HEK293 (cell line): ENCODE results near the gene USP21.
A peak's percentile ranks its signal among the peaks of the same experiment; 100 is the strongest.

ENCODE experiments used
- CTCF ChIA-PET: fragments of 350-600 bp; formaldehyde crosslinking; extraction: SDS; loops from one replicate; lab custom pipeline; 2021; ENCODE audit warnings: antibody characterized with exemption; lab: Yijun Ruan, JAX
- POLR2A ChIA-PET: fragments of 300-600 bp; formaldehyde crosslinking; extraction: SDS; loops from one replicate; lab custom pipeline; 2020; ENCODE audit warnings: antibody characterized with exemption, inconsistent platforms; lab: Yijun Ruan, JAX
- H3K27ac ChIP-seq: fragments of 200-500 bp; sonication (Bioruptor generic); 2 replicates; pipeline ENCODE4 v1.5.1; 2014; ENCODE audit warnings: low read depth, low read length, control low read depth, inconsistent platforms; ENCODE audit errors: extremely low read depth
- H3K36me3 ChIP-seq, 2 experiments: fragments of 200-500 bp in 1 of 2; sonication (Bioruptor generic) in 1 of 2; 1 replicate in 1 of 2; 2 replicates in 1 of 2; pipeline ENCODE4 v1.5.1; 2014 to 2017; ENCODE audit warnings: inconsistent platforms in 2 of 2, low read length in 2 of 2; ENCODE audit not compliant: control insufficient read depth in 2 of 2, insufficient read depth in 1 of 2
- H3K4me1 ChIP-seq: fragments of 200-500 bp; sonication (Bioruptor generic); 2 replicates; pipeline ENCODE4 v1.5.1; 2014; ENCODE audit warnings: mild to moderate bottlenecking, low read length, inconsistent platforms; ENCODE audit not compliant: control insufficient read depth, insufficient read depth
- H3K4me3 ChIP-seq: 2 replicates; pipeline ENCODE4 v1.5.1; 2011; ENCODE audit warnings: low read depth, mild to moderate bottlenecking, control low read depth, low read length, moderate library complexity
- H3K9me3 ChIP-seq: fragments of 200-500 bp; sonication (Bioruptor generic); 2 replicates; pipeline ENCODE4 v1.5.1; 2014; ENCODE audit warnings: low read depth, low read length, inconsistent platforms; ENCODE audit not compliant: control insufficient read depth, insufficient read depth
- BCL11A ChIP-seq: fragments of 450-650 bp; formaldehyde crosslinking; IDR thresholded peaks from 2 replicates; pipeline ENCODE4 v1.5.1; 2016; ENCODE audit warnings: low read depth, missing biosample characterization, missing genetic modification characterization
- GLI4 ChIP-seq: fragments of 450-650 bp; formaldehyde crosslinking; IDR thresholded peaks from 2 replicates; pipeline ENCODE4 v1.5.1; 2016; ENCODE audit warnings: missing biosample characterization, missing genetic modification characterization
- GLIS1 ChIP-seq: fragments of 450-650 bp; formaldehyde crosslinking; IDR thresholded peaks from 2 replicates; pipeline ENCODE4 v1.5.1; 2016; ENCODE audit warnings: missing biosample characterization, missing genetic modification characterization
- KLF8 ChIP-seq: fragments of 450-650 bp; formaldehyde crosslinking; IDR thresholded peaks from 2 replicates; pipeline ENCODE4 v1.5.1; 2016; ENCODE audit warnings: missing biosample characterization, missing genetic modification characterization
- SCRT1 ChIP-seq: fragments of 450-650 bp; formaldehyde crosslinking; IDR thresholded peaks from 2 replicates; pipeline ENCODE4 v1.5.1; 2016; ENCODE audit warnings: missing biosample characterization, missing genetic modification characterization, borderline replicate concordance
- SP2 ChIP-seq: fragments of 450-650 bp; formaldehyde crosslinking; IDR thresholded peaks from 2 replicates; pipeline ENCODE4 v1.5.1; 2016; ENCODE audit warnings: missing biosample characterization, missing genetic modification characterization
- ZNF138 ChIP-seq: fragments of 450-650 bp; formaldehyde crosslinking; IDR thresholded peaks from 2 replicates; pipeline ENCODE4 v1.5.1; 2016; ENCODE audit warnings: missing biosample characterization, missing genetic modification characterization, borderline replicate concordance
- ZNF174 ChIP-seq: fragments of 450-650 bp; formaldehyde crosslinking; IDR thresholded peaks from 2 replicates; pipeline ENCODE4 v1.5.0; 2017; ENCODE audit warnings: missing biosample characterization, mild to moderate bottlenecking, missing genetic modification characterization
- ZNF214 ChIP-seq: fragments of 450-650 bp; formaldehyde crosslinking; IDR thresholded peaks from 2 replicates; pipeline ENCODE4 v1.5.1; 2017; ENCODE audit warnings: missing biosample characterization, mild to moderate bottlenecking, missing genetic modification characterization, borderline replicate concordance
- ZNF23 ChIP-seq: fragments of 450-650 bp; formaldehyde crosslinking; IDR thresholded peaks from 2 replicates; pipeline ENCODE4 v1.5.1; 2016; ENCODE audit warnings: missing biosample characterization, missing genetic modification characterization, borderline replicate concordance
- ZNF280D ChIP-seq: fragments of 450-650 bp; formaldehyde crosslinking; IDR thresholded peaks from 2 replicates; pipeline ENCODE4 v1.5.1; 2016; ENCODE audit warnings: missing biosample characterization, missing genetic modification characterization
- ZNF416 ChIP-seq: fragments of 450-650 bp; formaldehyde crosslinking; IDR thresholded peaks from 2 replicates; pipeline ENCODE4 v1.5.1; 2016; ENCODE audit warnings: missing biosample characterization, missing genetic modification characterization
- ZNF629 ChIP-seq: fragments of 450-650 bp; formaldehyde crosslinking; IDR thresholded peaks from 2 replicates; pipeline ENCODE4 v1.5.1; 2017; ENCODE audit warnings: missing biosample characterization, missing genetic modification characterization
- ZNF692 ChIP-seq: fragments of 450-650 bp; formaldehyde crosslinking; IDR thresholded peaks from 2 replicates; pipeline ENCODE4 v1.5.1; 2016; ENCODE audit warnings: missing biosample characterization, missing genetic modification characterization
- ZNF747 ChIP-seq: fragments of 450-650 bp; formaldehyde crosslinking; IDR thresholded peaks from 2 replicates; pipeline ENCODE4 v1.5.1; 2016; ENCODE audit warnings: missing biosample characterization, missing genetic modification characterization
- ZNF791 ChIP-seq: fragments of 450-650 bp; formaldehyde crosslinking; IDR thresholded peaks from 2 replicates; pipeline ENCODE4 v1.5.1; 2016; ENCODE audit warnings: missing biosample characterization, missing genetic modification characterization
- TF ChIP-seq, protein P1 (sequence below): fragments of 450-650 bp; formaldehyde crosslinking; IDR thresholded peaks from 2 replicates; pipeline ENCODE4 v1.5.1; 2016; ENCODE audit warnings: missing biosample characterization, missing genetic modification characterization, borderline replicate concordance
- TF ChIP-seq, protein P2 (sequence below): fragments of 450-650 bp; formaldehyde crosslinking; IDR thresholded peaks from 2 replicates; pipeline ENCODE4 v1.5.1; 2016; ENCODE audit warnings: missing biosample characterization, missing genetic modification characterization

Gene USP21

DNA sequence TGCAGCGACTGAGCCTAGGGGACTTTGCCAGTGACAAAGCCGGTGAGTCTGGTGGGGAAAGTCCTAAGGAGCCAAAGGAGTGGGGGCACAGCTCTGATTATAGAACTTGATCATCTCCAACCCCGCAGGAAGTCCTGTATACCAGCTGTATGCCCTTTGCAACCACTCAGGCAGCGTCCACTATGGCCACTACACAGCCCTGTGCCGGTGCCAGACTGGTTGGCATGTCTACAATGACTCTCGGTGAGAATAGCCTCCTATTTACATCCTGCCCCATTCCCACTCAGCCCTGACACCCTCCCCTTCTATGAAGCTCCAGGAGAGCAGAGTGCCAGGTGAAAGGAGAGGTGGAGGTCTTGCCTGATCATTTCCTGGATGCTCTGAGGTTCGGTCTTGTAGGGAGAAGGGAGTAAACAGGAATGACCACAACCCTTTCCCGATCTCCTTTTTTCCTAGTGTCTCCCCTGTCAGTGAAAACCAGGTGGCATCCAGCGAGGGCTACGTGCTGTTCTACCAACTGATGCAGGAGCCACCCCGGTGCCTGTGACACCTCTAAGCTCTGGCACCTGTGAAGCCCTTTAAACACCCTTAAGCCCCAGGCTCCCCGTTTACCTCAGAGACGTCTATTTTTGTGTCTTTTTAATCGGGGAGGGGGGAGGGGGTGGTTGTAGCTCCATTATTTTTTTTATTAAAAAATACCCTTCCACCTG lies 5.8 kb downstream of the USP21 start:
- TF ChIP-seq ZNF791 (tag by site-specific recombination) (no peak), ZNF280D (no peak), GLIS1 (tag by site-specific recombination) (0 out of 2 replicates have a peak, but pooled peaks have one; percentile 6)
- TF ChIP-seq, protein P1, sequence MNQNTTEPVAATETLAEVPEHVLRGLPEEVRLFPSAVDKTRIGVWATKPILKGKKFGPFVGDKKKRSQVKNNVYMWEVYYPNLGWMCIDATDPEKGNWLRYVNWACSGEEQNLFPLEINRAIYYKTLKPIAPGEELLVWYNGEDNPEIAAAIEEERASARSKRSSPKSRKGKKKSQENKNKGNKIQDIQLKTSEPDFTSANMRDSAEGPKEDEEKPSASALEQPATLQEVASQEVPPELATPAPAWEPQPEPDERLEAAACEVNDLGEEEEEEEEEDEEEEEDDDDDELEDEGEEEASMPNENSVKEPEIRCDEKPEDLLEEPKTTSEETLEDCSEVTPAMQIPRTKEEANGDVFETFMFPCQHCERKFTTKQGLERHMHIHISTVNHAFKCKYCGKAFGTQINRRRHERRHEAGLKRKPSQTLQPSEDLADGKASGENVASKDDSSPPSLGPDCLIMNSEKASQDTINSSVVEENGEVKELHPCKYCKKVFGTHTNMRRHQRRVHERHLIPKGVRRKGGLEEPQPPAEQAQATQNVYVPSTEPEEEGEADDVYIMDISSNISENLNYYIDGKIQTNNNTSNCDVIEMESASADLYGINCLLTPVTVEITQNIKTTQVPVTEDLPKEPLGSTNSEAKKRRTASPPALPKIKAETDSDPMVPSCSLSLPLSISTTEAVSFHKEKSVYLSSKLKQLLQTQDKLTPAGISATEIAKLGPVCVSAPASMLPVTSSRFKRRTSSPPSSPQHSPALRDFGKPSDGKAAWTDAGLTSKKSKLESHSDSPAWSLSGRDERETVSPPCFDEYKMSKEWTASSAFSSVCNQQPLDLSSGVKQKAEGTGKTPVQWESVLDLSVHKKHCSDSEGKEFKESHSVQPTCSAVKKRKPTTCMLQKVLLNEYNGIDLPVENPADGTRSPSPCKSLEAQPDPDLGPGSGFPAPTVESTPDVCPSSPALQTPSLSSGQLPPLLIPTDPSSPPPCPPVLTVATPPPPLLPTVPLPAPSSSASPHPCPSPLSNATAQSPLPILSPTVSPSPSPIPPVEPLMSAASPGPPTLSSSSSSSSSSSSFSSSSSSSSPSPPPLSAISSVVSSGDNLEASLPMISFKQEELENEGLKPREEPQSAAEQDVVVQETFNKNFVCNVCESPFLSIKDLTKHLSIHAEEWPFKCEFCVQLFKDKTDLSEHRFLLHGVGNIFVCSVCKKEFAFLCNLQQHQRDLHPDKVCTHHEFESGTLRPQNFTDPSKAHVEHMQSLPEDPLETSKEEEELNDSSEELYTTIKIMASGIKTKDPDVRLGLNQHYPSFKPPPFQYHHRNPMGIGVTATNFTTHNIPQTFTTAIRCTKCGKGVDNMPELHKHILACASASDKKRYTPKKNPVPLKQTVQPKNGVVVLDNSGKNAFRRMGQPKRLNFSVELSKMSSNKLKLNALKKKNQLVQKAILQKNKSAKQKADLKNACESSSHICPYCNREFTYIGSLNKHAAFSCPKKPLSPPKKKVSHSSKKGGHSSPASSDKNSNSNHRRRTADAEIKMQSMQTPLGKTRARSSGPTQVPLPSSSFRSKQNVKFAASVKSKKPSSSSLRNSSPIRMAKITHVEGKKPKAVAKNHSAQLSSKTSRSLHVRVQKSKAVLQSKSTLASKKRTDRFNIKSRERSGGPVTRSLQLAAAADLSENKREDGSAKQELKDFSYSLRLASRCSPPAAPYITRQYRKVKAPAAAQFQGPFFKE (tag by site-specific recombination), result no peak
- peaks cover 6% of the 10 kb centered on the region; the same call in 1 of the 2 replicates for H3K4me1 ChIP-seq
- peak overlapping the region; percentile 41; the same call in 1 of the 2 replicates for H3K4me3 ChIP-seq
- H3K36me3 ChIP-seq, result peaks cover 0 to 70% of the 10 kb centered on the region in 2 experiments; a peak in 1 of 3 replicates
- no peak overlapping the region for H3K27ac ChIP-seq
- no peaks in the 10 kb centered on the region for H3K9me3 ChIP-seq
- ChIA-PET POLR2A (interaction anchor here (0.6 to 4.8 kb wide), 9 partner anchors 11 to 217 kb away, joined by 3 to 53 read pairs (median 6); partner anchors contain the start of genes B4GALT3, DEDD, F11R and TOMM40L), CTCF (interaction anchor here (0.5 to 3.9 kb wide), 22 partner anchors 10 to 1133 kb away, joined by 3 to 23 read pairs (median 4); partner anchors contain the start of genes ADAMTS4, B4GALT3, DEDD and KLHDC9)

DNA sequence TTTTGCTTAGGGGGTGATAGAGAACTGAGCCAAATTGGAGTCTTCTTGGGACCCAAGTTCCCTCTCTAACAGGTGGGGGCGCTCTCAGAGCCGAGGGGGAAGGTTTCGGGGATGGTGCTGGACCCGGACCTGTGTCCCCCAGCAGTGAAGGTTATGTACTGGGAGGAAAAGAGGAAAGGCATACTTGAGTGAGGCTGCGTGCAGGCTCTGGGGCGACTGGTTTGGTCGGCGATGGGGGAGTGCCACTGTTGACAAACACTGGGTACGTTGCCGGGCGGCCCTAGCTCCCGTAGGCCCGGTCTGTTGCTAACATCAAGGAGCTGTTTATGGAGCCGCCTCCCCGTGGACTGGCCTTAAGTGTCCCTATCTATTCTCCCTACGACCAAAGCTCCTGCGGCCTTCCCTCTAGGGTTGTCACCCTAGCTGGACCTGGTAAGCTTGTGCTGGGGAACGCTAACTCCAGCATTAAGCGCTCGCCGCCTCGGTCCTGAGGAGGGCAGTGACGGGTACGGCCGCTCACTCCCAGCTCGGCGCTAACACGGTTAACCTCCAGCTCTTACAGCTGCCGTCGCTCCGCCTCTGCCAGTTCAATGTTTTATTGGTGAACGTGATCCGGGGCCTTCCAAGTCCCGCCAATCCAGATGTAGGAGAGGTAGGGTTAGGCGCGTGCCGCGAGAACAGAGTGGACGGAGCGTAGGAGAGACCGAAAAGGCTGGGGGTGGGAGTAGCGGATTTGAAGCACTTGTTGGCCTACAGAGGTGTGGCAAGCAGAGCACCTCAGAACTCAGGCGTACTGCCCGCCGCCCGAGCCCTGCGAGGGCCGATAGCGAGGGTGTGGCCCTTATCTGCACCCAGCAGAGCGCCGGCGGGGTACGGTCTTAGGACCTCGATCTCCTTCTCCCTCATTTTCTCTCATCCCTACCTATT lies 6.7 kb downstream of the USP21 start, which contains the start of gene PPOX:
Gene PPOX (plus strand): TSS at position 685 of the 927 bp plus-strand sequence. CDS start 422 bp downstream, outside the sequence.
- Histone ChIP-seq H3K4me1 (peaks cover 3% of the 10 kb centered on the region; the same call in 1 of the 2 replicates), H3K4me3 (peak within 1 kb of the TSS; percentile 58), H3K36me3 (peaks cover 3 to 73% of the 10 kb centered on the region in 2 experiments; a peak in 1 of 3 replicates), H3K9me3 (no peaks in the 10 kb centered on the region), H3K27ac (peak within 1 kb of the TSS; percentile 39; the same call in 1 of the 2 replicates)
- ChIA-PET POLR2A (interaction anchor here (0.5 to 4.8 kb wide), 14 partner anchors 8 to 216 kb away, joined by 3 to 53 read pairs (median 6); partner anchors contain the start of genes B4GALT3, DEDD, F11R and NDUFS2), CTCF (interaction anchor here (0.6 to 3.9 kb wide), 21 partner anchors 9 to 1134 kb away, joined by 3 to 23 read pairs (median 4); partner anchors contain the start of genes B4GALT3, DEDD, KLHDC9 and NDUFS2)
- no peak for TF ChIP-seq GLI4
- TF ChIP-seq SCRT1 (tag by site-specific recombination), result peak; percentile 90
- no peak for TF ChIP-seq ZNF416 (tag by site-specific recombination)
- peak; percentile 53 for TF ChIP-seq ZNF629 (tag by site-specific recombination)
- TF ChIP-seq, protein P2, sequence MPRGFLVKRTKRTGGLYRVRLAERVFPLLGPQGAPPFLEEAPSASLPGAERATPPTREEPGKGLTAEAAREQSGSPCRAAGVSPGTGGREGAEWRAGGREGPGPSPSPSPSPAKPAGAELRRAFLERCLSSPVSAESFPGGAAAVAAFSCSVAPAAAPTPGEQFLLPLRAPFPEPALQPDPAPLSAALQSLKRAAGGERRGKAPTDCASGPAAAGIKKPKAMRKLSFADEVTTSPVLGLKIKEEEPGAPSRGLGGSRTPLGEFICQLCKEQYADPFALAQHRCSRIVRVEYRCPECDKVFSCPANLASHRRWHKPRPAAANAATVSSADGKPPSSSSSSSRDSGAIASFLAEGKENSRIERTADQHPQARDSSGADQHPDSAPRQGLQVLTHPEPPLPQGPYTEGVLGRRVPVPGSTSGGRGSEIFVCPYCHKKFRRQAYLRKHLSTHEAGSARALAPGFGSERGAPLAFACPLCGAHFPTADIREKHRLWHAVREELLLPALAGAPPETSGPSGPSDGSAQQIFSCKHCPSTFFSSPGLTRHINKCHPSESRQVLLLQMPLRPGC (tag by site-specific recombination), result no peak
- TF ChIP-seq ZNF747, result no peak
- TF ChIP-seq ZNF692 (tag by site-specific recombination), result 0 out of 2 replicates have a peak, but pooled peaks have one; percentile 13
- no peak for TF ChIP-seq ZNF214 (tag by site-specific recombination)
- peak; percentile 98 for TF ChIP-seq SP2
- peak; percentile 59 for TF ChIP-seq KLF8
- no peak for TF ChIP-seq ZNF138 (tag by site-specific recombination)
- TF ChIP-seq ZNF23, result no peak
- TF ChIP-seq BCL11A (tag by site-specific recombination), result no peak; the same call in 1 of the 2 replicates
- TF ChIP-seq ZNF174 (tag by site-specific recombination), result no peak
